ENCODE data around the gene GALNT2. TPM values are rescaled to one million over a fixed set of nuclear protein-coding genes. Genes with fewer than 3 reads are reported as not detected.

The GALNT2 gene
- polyA plus RNA-seq, 4 donors: 10.8 to 43.9 (median 23.3) TPM

- Histone ChIP-seq H3K9me3 (ENCODE audit: control insufficient read depth in 2 of 2, insufficient read depth in 1 of 2, low read depth in 1 of 2, low read length in 1 of 2) (no peaks in the 10 kb centered on the region), H3K27ac (ENCODE audit: low read depth in 1 of 3, low read length in 2 of 3) (peak overlapping the region in 2 of 3 donors; percentile 6 to 88), H3K27me3 (ENCODE audit: control insufficient read depth in 3 of 3, insufficient read depth in 3 of 3, low read length in 3 of 3) (no peaks in the 10 kb centered on the region), H3K4me3 (ENCODE audit: low read depth in 1 of 3, low read length in 3 of 3) (no peak overlapping the region), H3K36me3 (ENCODE audit: control insufficient read depth in 3 of 3, insufficient read depth in 2 of 3, low read depth in 1 of 3, low read length in 3 of 3) (peaks cover 0 to 6% (median 0%) of the 10 kb centered on the region in 3 donors), H3K4me1 (ENCODE audit: control insufficient read depth in 3 of 3, insufficient read depth in 2 of 3, low read depth in 1 of 3, low read length in 2 of 3) (peaks cover 8 to 21% (median 9%) of the 10 kb centered on the region in 3 donors)
- no peak for FAIRE-seq
- DNase-seq: no peak
- WGBS, 3 donors: 94 to 95% (median 94%) methylated on average over 6 of the region's 6 CpGs
These were observed 58.1 kb downstream of the GALNT2 start for GRCh38 chr1:230125141-230125540.

GRCh38 chr1:230125640-230126528 lies 58.8 kb downstream of the GALNT2 start:
- no peak overlapping the region for H3K4me3 ChIP-seq (ENCODE audit: low read depth in 1 of 3, low read length in 3 of 3)
- H3K27ac ChIP-seq (ENCODE audit: low read depth in 1 of 3, low read length in 2 of 3): peak overlapping the region in 1 of 3 donors; percentile 26
- peaks cover 8 to 21% (median 9%) of the 10 kb centered on the region in 3 donors for H3K4me1 ChIP-seq (ENCODE audit: control insufficient read depth in 3 of 3, insufficient read depth in 2 of 3, low read depth in 1 of 3, low read length in 2 of 3)
- 70 to 79% (median 78%) methylated on average over 10 of the region's 10 CpGs for WGBS, 3 donors
- no peaks in the 10 kb centered on the region for H3K27me3 ChIP-seq (ENCODE audit: control insufficient read depth in 3 of 3, insufficient read depth in 3 of 3, low read length in 3 of 3)
- H3K9me3 ChIP-seq (ENCODE audit: control insufficient read depth in 2 of 2, insufficient read depth in 1 of 2, low read depth in 1 of 2, low read length in 1 of 2): no peaks in the 10 kb centered on the region
- H3K36me3 ChIP-seq (ENCODE audit: control insufficient read depth in 3 of 3, insufficient read depth in 2 of 3, low read depth in 1 of 3, low read length in 3 of 3): peaks cover 0 to 5% (median 0%) of the 10 kb centered on the region in 3 donors
- FAIRE-seq (no peak), DNase-seq (no peak)

GRCh38 chr1:230126529-230127104 lies 59.6 kb downstream of the GALNT2 start:
- Histone ChIP-seq H3K27me3 (ENCODE audit: control insufficient read depth in 3 of 3, insufficient read depth in 3 of 3, low read length in 3 of 3) (no peaks in the 10 kb centered on the region), H3K4me1 (ENCODE audit: control insufficient read depth in 3 of 3, insufficient read depth in 2 of 3, low read depth in 1 of 3, low read length in 2 of 3) (peaks cover 8 to 21% (median 9%) of the 10 kb centered on the region in 3 donors), H3K4me3 (ENCODE audit: low read depth in 1 of 3, low read length in 3 of 3) (no peak overlapping the region), H3K36me3 (ENCODE audit: control insufficient read depth in 3 of 3, insufficient read depth in 2 of 3, low read depth in 1 of 3, low read length in 3 of 3) (peaks cover 0 to 7% (median 0%) of the 10 kb centered on the region in 3 donors), H3K9me3 (ENCODE audit: control insufficient read depth in 2 of 2, insufficient read depth in 1 of 2, low read depth in 1 of 2, low read length in 1 of 2) (no peaks in the 10 kb centered on the region), H3K27ac (ENCODE audit: low read depth in 1 of 3, low read length in 2 of 3) (peak overlapping the region in 1 of 3 donors; percentile 34)
- no peak for FAIRE-seq
- no peak for DNase-seq
- WGBS, 3 donors: 74 to 86% (median 82%) methylated on average over 16 of the region's 16 CpGs

GRCh38 chr1:230127105-230128054 lies 60.3 kb downstream of the GALNT2 start:
- FAIRE-seq (no peak), DNase-seq (no peak)
- Histone ChIP-seq H3K36me3 (ENCODE audit: control insufficient read depth in 3 of 3, insufficient read depth in 2 of 3, low read depth in 1 of 3, low read length in 3 of 3) (peaks cover 0 to 9% (median 0%) of the 10 kb centered on the region in 3 donors), H3K4me1 (ENCODE audit: control insufficient read depth in 3 of 3, insufficient read depth in 2 of 3, low read depth in 1 of 3, low read length in 2 of 3) (peaks cover 8 to 21% (median 9%) of the 10 kb centered on the region in 3 donors), H3K27ac (ENCODE audit: low read depth in 1 of 3, low read length in 2 of 3) (no peak overlapping the region), H3K27me3 (ENCODE audit: control insufficient read depth in 3 of 3, insufficient read depth in 3 of 3, low read length in 3 of 3) (no peaks in the 10 kb centered on the region), H3K9me3 (ENCODE audit: control insufficient read depth in 2 of 2, insufficient read depth in 1 of 2, low read depth in 1 of 2, low read length in 1 of 2) (no peaks in the 10 kb centered on the region), H3K4me3 (ENCODE audit: low read depth in 1 of 3, low read length in 3 of 3) (no peak overlapping the region)
- 83 to 92% (median 87%) methylated on average over 25 of the region's 25 CpGs for WGBS, 3 donors

- WGBS, 3 donors: 76 to 81% (median 80%) methylated on average over 15 of the region's 15 CpGs
- no peak for FAIRE-seq
These were observed 61.7 kb downstream of the GALNT2 start for GRCh38 chr1:230128569-230129285.

GRCh38 chr1:230129341-230129740 lies 62.3 kb downstream of the GALNT2 start:
- WGBS, 3 donors: 96 to 100% (median 97%) methylated on average over 4 of the region's 4 CpGs

More at GRCh38 chr1:230128569-230129285, 61.7 kb downstream of the GALNT2 start:
- no peaks in the 10 kb centered on the region for H3K27me3 ChIP-seq (ENCODE audit: control insufficient read depth in 3 of 3, insufficient read depth in 3 of 3, low read length in 3 of 3)
- no peaks in the 10 kb centered on the region for H3K9me3 ChIP-seq (ENCODE audit: control insufficient read depth in 2 of 2, insufficient read depth in 1 of 2, low read depth in 1 of 2, low read length in 1 of 2)
- DNase-seq: no peak
- peaks cover 5 to 17% (median 9%) of the 10 kb centered on the region in 3 donors for H3K4me1 ChIP-seq (ENCODE audit: control insufficient read depth in 3 of 3, insufficient read depth in 2 of 3, low read depth in 1 of 3, low read length in 2 of 3)
- H3K4me3 ChIP-seq (ENCODE audit: low read depth in 1 of 3, low read length in 3 of 3): no peak overlapping the region
- peak overlapping the region in 1 of 3 donors; percentile 14 for H3K27ac ChIP-seq (ENCODE audit: low read depth in 1 of 3, low read length in 2 of 3)
- peaks cover 0 to 9% (median 0%) of the 10 kb centered on the region in 3 donors for H3K36me3 ChIP-seq (ENCODE audit: control insufficient read depth in 3 of 3, insufficient read depth in 2 of 3, low read depth in 1 of 3, low read length in 3 of 3)

GRCh38 chr1:230130172-230130944 lies 63.3 kb downstream of the GALNT2 start:
- Histone ChIP-seq H3K4me3 (ENCODE audit: low read depth in 1 of 3, low read length in 3 of 3) (no peak overlapping the region), H3K27ac (ENCODE audit: low read depth in 1 of 3, low read length in 2 of 3) (no peak overlapping the region), H3K27me3 (ENCODE audit: control insufficient read depth in 3 of 3, insufficient read depth in 3 of 3, low read length in 3 of 3) (no peaks in the 10 kb centered on the region), H3K36me3 (ENCODE audit: control insufficient read depth in 3 of 3, insufficient read depth in 2 of 3, low read depth in 1 of 3, low read length in 3 of 3) (peaks cover 0 to 9% (median 0%) of the 10 kb centered on the region in 3 donors), H3K9me3 (ENCODE audit: control insufficient read depth in 2 of 2, insufficient read depth in 1 of 2, low read depth in 1 of 2, low read length in 1 of 2) (no peaks in the 10 kb centered on the region), H3K4me1 (ENCODE audit: control insufficient read depth in 3 of 3, insufficient read depth in 2 of 3, low read depth in 1 of 3, low read length in 2 of 3) (peaks cover 0 to 9% (median 6%) of the 10 kb centered on the region in 3 donors)
- 89 to 92% (median 91%) methylated on average over 19 of the region's 19 CpGs for WGBS, 3 donors
- FAIRE-seq: no peak
- no peak for DNase-seq

More at GRCh38 chr1:230129341-230129740, 62.3 kb downstream of the GALNT2 start:
- Histone ChIP-seq H3K9me3 (ENCODE audit: control insufficient read depth in 2 of 2, insufficient read depth in 1 of 2, low read depth in 1 of 2, low read length in 1 of 2) (no peaks in the 10 kb centered on the region), H3K36me3 (ENCODE audit: control insufficient read depth in 3 of 3, insufficient read depth in 2 of 3, low read depth in 1 of 3, low read length in 3 of 3) (peaks cover 0 to 9% (median 0%) of the 10 kb centered on the region in 3 donors), H3K4me3 (ENCODE audit: low read depth in 1 of 3, low read length in 3 of 3) (no peak overlapping the region), H3K4me1 (ENCODE audit: control insufficient read depth in 3 of 3, insufficient read depth in 2 of 3, low read depth in 1 of 3, low read length in 2 of 3) (peaks cover 3 to 14% (median 9%) of the 10 kb centered on the region in 3 donors), H3K27ac (ENCODE audit: low read depth in 1 of 3, low read length in 2 of 3) (no peak overlapping the region), H3K27me3 (ENCODE audit: control insufficient read depth in 3 of 3, insufficient read depth in 3 of 3, low read length in 3 of 3) (no peaks in the 10 kb centered on the region)
- DNase-seq: no peak
- FAIRE-seq: no peak

All from small intestine (tissue), 7 donors.